A204.1 (cell line): ENCODE results near the gene ACOXL.
A peak's percentile ranks its signal among the peaks of the same experiment; 100 is the strongest.

Experiments used
- FAIRE-seq: peaks from 2 replicates; lab custom pipeline; 2012; peaks lifted over from hg19 to GRCh38; lab: Jason Lieb, UNC

Gene ACOXL

DNA sequence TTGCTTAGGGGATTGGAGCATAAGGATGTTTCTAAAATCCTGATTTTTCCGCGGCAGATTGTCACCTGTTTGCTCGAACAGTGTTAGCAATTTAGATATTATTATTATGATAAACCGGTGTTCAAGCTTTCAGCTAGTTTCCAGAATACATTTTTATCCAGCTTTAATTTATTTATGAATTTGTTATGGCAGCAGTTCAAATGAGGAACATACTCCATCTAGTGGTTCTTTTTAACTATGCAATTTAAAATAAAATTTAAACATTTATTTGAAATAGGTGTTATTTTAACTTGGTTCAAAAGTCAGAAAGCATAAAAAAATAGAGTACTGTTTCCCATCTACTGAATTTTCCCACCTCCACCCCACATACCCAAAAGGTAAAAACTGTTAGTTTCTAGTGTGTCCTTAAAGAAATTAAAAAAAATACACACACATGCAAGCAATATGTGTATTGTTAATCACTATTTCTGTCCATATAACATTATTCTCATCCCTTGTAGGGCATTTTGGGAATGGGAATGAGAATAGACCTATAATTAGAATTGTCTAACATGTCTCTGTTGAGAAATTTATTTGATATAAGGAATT is 23.2 kb downstream of the ACOXL start:
- FAIRE-seq = peak; percentile 97

DNA sequence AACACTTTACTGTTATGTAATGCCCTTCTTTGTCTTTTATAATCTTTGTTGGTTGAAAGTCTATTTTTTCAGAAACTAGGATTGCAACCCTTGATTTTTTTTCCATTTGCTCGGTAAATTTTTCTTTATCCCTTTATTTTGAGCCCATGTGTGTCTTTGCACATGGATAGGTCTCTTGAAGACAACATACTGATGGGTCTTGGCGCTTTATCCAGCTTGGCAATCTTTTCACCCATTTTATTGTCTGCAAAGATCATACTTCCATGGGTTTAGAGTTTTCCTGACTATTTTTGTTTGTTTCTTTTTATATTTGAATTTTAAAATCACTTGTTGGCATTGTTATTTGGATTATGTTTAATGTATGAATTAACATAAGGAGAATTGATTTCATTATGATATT is 27.0 kb downstream of the ACOXL start:
- FAIRE-seq = no peak

DNA sequence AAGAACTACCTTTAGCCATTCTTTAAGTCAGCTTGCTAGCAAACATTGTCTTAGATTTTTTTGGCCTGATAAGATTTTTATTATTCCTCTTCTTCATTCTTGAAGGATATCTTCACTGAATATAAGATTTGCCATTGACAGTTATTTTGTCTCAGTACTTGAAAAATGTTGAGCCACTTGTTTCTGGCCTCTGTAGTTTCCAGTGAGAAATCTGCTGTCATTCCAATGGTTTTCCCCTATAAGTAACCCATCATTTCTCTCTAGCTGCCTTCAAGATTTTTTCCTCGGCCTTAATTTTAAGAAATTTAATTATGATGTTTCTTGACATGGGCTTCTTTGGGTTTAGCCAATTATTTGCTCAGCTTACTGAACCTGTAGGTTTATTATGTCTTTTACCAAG is 32.6 kb downstream of the ACOXL start:
- no peak for FAIRE-seq

DNA sequence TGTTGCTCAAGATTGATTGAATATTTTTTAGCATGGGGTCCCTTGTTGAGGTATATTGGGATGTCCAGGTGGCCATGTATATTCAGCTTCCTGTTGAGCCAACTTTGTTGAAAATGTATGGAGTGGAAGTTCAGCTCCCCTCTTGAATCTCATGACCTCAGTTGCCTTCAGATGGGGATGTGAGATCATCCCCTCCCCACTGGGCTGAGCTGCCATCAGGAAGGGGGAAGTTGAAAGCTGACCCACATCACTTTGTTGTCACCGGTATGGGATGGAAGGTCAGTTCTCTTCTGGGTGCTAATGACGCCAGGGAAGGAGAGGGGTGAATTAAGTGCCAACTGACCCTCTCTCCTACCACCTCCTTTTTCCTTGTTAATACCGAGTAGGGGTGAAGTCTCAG is 33.9 kb downstream of the ACOXL start:
- FAIRE-seq = no peak

DNA sequence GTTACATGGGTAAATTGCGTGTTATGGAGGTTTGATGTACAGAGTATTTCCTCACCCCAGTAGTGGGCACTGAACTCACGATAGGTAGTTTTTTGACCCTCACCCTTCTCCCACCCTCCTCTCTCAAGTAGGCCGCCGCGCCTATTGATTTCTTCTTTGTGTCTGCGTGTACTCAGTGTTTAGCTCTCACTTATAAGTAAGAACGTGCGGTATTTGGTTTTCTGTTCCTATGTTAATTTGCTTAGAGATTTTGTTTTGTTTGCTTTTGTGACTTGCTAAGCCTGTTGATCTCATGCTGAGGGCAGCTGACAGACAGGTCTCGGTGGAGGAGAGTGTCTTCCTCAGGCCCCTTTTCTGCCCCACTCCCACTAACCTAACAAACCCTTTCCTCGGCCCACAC is 36.2 kb downstream of the ACOXL start:
- FAIRE-seq = no peak

DNA sequence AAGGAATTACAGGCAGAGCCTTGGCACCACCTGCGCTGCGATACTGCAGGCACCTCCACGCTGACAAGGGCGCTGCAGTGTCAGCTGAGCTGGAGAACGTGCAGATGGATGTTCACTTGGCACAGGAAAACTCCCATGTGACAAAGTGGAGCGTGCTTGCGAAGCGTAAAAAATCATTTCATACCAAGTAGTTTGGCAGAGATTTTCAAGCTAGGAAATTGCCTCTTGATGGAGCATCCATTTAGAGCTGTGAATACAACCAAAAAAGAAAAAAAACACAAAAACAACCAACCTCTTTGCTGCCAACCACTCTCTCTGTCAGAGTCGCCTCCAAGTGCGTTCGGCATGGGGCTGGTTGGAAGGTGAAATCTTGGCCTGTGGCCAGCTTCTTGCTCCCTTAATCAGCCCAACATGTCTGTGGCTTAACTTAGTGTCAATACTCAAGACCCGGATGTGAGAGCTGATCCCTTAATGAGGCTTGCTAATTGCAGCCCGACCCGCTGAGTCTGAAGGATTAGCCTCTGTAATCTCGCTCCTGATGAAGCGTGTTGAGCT is 38.1 kb downstream of the ACOXL start:
- FAIRE-seq = no peak

DNA sequence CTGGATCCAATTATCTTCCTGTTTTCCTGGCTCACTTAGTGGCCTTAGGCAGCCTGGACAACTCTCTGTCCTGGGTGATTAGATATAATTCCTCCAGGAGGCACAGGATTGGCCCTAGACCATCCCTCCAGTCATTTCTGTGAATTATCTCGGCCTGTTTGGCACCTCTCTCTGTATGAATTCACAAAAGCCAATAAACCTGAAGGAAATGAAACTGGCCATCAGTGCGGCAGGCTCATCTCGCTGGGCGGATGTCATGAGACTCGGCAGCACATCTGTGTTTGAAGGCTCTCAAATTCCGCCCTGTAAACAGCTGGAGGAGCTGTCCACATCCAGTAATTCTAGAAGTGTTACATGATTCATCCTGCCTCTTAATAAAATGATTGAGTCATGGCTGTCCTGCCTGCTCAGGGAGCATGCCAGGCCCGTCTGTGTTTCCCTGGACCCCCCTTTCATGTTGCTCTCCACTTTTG is 38.6 kb downstream of the ACOXL start:
- FAIRE-seq = no peak

DNA sequence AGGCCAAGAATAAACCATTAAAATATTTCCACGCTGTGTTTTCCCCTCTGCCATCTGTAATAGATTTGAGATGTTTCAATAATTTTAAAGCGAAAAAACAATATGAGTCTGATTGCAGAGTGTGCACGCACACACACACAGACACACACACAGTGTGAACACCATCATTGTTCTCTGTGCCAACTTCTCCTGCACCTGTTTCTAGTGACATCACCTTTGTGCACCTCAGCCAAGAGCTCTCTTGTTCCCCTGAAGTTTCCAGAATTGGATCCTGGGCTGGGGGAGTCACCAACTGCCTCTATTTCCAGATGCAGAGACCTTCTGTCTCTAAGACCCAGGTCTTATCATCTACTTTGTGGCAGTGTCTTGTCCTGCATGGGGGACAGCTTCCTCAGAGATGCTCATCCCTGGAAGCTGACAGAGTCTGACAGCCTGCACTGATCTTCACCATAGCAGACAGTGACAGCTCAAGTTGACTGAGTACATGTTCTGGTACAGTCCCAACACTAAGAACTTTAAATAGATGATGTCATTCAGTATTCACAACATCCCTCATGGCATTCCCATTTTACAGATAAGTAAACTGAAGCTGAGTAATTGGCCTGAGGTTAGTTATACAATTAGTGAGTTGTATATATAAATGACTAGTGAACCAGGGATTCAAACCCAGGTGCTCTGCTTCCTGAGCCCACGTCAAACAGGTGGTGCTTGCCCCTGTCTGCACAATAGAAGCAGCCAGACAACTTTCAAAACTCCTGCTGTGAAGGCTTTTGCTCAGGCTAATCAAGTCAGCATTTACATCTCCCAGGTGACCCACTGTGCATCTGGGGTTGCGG is 39.4 kb downstream of the ACOXL start:
- FAIRE-seq = no peak

DNA sequence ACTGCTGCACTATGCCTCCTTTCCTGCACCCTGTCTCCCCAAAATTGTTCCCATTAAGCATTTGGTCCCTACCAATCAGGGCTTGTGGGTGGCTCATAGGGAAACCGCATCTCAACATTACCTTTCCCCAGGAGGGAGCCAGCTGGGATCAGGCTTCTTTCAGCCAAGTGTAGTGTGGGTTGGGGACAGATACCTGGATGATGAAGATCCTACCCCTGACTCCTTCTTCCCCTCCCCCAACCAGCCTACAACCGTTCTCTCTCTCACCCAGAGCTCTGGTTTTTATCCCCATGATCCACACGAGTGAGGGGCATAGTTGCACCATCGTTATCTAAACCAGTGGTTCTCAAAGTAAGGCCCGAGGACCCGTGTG is 40.0 kb downstream of the ACOXL start:
- no peak for FAIRE-seq

DNA sequence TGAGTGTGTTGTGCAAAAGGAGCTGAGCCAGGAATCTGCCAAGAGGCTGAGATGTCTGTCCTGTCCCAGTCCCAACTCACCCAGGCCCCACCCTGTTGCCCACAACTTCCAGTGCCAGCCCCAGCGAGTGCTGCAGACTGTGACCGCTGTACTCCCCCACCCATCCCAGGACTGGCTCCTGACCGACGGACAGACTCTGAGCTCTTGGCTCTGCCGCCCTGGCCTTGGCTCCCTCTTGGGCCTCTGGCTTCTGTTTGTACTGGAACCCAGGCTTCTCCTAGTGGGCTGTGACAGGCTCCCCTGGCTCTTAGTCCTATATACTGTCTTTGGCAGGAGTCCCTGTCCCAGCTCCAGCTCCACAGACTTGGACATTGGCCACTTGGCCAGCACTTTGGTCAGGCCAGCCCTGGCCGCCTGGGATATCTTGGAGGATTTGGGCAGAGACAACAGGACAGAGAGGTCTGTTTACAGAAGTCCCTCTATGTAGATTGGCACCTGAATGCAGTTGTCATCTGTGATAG is 41.1 kb downstream of the ACOXL start:
- FAIRE-seq = no peak

DNA sequence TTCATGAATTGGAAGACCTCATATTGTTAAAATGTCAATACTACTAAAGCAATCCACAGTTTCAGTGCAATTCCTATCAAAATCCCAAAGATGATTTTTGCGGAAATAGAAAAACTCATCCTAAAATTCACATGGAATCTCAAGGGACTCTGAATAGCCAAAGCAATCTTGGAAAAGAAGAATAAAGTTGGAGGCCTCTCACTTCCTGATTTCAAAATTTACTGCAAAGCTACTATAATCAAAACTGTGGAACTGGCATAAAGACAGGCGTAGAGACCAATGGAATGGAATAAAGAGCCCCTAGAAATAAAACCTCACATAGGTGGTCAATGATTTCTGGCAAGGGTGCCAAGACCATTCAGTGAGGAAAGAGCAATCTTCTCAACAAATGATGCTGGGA is 42.3 kb downstream of the ACOXL start:
- FAIRE-seq = no peak

DNA sequence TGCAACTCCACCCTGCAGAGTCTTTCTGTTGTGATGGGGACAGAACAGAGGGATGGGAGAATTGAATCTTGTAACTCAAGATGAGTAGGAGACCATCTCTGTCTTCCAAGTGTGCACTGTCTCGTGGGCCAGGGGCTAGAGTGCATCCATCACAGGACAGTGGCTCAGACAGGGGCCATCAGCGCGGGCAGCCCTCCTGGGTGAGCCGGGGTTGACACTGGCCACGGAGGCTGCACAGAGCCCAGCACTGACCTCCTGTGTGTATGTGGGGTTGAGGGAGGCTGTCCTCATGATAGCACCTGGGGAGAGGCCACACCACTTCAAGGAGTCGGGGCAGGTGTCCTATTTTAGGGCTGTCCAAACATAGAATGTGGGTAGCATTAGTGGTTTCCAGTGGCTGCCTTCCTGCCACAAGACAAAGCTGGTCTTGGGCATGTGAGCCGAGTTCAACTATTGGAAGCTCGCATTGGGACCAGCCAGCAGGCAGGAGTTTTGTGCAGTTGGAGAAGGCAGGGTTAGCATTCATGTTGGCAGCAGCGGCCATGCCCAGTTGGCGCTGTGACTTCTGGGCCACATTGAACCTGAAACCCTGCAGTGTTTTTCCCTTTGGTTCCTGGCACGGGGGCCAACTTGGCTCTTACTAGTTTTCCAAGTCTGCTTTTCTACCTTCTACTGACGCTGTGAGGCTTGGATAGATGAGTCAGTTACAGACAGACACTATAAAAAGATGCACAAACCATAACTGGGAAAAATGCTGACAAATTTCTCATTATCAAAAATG is 45.3 kb downstream of the ACOXL start:
- FAIRE-seq = no peak

DNA sequence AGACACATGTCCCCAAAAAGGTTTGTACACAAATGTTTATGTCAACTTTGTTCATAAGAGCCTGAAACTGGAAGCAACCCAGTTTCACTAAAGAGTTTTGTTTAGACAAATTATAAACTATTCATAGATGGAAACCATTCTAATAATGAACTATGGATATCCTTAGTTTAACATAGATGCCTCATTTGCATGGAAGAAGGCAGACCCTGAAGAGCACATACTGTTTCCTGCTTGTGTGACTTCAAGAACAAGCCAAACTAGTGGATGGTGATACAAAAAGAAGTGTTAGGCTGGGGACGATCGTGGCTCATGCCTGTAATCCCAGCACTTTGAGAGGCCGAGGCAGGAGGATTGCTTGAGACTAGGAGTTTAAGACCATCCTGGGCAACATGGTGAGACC is 48.1 kb downstream of the ACOXL start:
- no peak for FAIRE-seq

DNA sequence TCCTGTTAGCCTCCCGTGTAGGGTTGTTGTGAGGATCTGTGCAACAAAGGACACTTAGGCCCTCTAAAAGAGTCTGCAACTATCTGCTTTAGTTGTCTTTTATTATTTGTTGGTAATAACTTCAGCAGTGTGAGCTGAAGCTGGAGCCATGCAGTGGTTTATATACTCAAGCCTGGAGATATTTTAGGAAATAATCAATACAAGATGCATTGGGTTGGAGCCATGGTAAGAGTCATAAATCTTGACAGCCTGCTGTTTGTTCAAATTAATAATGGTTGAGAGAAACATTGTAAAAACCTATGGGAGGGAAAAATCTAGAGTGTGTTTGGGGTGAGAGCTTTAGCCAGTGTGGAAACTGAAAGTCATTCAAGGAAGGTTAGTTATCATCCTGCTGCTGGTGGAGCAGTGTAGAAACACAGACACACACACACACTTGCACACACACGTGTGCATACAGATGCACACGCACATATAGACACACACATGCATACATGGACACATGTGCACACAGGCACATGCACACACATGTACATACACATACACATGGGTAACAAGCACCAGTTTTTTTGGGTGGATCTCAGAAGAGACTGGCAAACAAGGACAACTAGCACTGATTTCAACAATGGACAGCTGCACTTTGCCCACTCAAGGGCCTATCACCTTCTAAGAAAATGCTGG is 51.0 kb downstream of the ACOXL start:
- FAIRE-seq = no peak

DNA sequence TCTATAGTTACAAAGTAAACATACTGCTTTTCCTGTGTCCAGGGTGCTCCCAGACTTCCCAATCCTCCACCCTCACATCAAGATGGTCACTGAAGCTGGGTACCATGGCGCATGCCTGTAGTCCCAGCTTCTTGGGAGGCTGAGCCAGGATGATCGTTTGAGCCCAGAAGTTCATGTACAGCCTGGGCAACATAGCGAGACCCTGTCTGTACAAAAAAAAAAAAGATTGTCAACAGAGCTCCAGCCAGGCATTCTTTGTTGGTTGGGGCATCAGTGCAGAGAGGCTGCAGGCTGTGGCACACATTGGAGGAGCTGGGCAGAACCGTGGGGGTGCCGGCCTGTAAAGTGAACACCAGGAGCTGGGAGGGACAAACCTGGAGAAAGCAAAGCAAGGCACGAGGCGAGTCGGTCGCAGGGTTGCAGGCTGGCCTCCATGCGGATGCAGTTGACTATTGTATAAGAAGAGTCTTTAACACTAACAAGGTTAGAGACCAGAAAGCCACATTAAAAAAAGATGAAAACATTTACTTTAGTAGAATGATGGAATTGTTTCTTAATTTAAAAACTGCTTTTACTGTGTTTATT is 51.8 kb downstream of the ACOXL start:
- FAIRE-seq = no peak

DNA sequence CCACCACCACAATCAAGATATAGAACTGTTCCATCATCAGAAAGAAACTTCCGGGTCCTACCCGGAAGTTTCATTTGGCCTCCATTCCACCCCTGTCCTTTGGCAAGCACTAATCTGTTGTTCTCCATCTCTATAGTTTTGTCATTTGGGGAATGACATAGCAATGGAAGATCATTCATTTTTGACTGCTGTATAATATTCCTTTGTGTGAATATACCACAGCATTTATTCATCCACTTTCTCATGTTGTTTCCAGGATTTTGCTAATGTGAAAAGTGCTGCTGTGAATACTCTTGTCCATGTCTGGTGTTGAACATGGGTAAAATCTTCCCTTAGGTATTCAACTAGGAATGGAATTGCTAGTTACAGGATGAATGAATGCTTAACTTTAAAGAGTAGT is 53.1 kb downstream of the ACOXL start:
- FAIRE-seq = no peak

DNA sequence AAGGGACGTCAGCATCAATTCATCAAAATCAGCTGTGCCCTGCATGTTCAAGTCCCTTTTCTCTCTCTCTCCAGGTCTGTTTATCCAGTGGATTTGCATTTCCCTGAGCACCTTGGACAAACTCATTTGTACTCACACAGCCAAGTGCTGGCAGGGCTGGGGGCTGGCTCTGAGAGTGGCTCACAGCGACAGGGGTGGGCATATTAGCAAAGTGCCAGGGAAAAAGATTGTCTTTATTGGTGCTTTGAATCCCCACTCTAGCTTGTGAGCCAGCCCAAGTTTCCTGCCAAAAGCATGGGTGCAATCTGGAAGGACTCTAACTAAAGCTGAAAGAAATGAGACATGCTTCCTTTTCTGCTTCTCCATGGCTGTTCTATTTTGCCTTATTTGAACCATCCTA is 56.6 kb downstream of the ACOXL start:
- no peak for FAIRE-seq

DNA sequence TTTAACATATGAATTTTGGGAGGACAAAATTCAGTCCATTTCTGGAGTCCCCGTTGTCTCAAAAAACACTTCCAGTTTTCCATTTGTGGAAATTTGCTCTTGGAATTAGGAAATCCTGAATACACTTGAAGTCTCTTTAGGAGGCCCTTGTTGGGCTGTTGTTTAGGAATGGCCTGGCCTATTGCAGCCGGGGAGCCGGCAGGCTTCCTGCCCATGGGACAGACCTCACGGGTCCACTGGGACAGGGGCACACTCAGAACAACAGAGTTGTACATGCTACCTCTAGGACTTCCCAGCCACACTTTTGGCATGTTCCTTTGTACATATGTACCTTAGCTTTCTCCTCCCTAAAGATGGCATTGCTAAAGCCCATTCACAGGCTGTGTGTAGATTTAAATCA is 57.3 kb downstream of the ACOXL start:
- FAIRE-seq = no peak

DNA sequence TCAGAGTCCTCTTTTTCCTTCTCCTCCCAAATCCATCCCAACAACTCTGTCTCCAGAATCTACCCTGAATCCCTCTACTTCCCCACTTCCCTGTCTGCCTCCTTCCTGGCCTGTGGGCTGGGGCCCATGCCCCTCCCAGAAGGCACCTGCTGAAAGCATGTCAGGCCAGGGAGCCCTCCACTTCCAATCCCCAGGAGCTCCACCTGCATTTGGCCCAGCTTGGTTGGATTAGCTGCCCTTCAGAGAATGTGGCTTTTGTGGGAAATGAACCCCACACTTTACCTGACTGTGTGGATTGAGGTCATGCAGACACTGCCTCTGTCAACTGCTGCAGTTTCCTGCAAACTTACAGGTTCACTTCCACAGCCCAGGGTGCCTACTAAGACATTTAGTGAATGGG is 58.5 kb downstream of the ACOXL start:
- FAIRE-seq = no peak

DNA sequence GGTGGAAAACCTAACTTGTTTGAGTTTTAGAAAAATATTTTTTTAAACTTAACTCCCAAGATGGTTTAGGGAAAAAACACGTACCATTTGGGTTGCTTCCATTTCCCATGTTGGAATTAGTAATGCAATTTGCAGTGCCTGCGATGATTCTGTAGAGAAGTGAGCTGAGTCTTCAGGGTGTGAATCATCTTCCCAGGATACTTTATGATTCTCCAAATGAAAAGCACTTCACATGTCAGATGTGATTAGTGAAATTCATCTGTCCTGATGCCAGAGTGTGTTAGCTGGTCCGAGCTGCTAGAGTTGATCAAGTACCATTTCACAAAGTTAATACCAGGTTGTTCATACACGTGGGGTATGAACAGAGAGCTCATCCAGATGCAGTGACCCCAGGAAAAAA is 59.1 kb downstream of the ACOXL start:
- no peak for FAIRE-seq

DNA sequence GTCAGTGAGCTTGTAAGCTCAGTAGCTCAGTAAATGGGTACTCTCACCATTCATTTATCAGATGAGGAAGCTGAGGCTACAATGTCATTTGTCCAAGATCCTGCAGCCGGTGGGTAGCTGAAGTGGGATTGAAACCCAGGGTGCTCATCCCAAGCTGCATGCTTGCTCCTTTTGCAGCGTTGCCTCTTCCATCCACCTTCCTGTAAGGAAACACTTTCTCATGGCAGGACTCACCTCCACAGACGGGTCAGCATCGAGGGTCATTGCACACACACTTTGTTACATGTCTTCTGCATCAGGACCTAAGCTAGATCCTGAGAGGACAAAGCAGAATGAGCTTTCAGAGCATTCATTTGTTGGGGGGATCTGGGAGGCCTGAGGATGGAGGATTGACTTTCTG is 60.7 kb downstream of the ACOXL start:
- no peak for FAIRE-seq

DNA sequence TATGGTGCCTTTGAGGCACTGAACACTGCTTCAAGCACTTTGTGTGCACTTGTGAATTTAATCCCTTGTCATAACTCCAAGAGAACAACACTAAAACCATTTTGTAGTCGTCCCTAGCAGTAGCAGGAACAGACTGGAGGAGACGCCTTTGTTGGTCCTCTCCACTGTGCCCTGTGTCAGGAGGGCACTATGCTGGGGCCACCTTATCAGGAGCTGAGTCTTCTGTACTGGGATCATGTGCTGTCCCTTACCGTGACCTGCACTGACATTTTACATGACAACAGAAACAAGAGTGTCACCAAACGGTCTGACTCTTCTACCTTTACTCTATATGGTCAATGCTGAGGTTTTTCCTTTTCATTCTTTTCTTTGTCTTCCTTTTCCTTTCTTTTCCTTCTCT is 62.0 kb downstream of the ACOXL start:
- FAIRE-seq = no peak
